CD4-positive, alpha-beta T cell treated with Interleukin-21 for 1 hour (primary cell): ENCODE results near the gene COL4A6.

Experiments
- DNase-seq: peaks from one replicate; pipeline ENCODE4 v3.0.0-alpha.2; 2020

Gene COL4A6

GRCh38 chrX:108203540-108203939, 234.7 kb downstream of the COL4A6 start:
- no peak for DNase-seq

DNA sequence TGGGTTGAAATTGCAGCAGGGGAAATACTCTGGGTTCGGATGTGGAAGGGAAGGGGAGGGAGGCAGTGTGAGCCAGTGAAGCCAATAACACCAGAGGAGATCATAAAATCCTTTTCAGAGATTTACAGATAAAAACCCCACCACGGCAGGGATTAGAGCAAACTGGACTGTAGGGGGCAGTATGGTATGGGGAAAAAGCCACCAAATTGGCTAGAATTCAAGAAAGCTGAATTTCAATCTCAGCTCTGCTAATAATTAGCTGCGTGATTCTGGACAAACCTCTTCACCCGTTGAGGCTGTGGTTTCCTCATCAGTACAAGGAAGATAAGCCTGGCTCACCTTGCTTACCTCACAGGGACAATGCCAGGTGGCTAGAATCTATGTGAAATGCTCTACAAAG, 238.5 kb downstream of the COL4A6 start:
- no peak for DNase-seq

- no peak for DNase-seq
These were observed 239.2 kb downstream of the COL4A6 start for GRCh38 chrX:108199041-108199440.

- no peak for DNase-seq
These were observed 239.8 kb downstream of the COL4A6 start for GRCh38 chrX:108198420-108198819.

DNA sequence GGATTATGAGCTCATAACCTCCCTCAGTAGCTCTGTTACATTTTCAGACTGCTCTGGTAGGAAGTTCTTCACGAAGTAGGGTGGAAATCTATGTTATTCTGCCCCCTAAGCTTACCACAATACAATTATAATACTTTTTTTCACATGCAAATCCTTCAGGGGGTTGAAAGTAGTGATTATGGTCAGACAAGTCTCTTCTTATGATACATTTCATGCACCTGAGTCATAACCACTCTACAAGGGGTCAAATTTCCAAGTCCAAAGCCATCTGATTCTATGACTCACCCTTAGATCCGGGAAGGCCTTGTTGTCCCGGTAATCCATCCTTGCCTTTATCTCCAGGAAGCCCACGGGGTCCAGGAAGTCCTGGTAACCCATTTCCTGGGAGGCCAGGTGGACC, 251.4 kb downstream of the COL4A6 start:
- no peak for DNase-seq

- no peak for DNase-seq
These were observed 260.1 kb downstream of the COL4A6 start for GRCh38 chrX:108178143-108178498.

DNA sequence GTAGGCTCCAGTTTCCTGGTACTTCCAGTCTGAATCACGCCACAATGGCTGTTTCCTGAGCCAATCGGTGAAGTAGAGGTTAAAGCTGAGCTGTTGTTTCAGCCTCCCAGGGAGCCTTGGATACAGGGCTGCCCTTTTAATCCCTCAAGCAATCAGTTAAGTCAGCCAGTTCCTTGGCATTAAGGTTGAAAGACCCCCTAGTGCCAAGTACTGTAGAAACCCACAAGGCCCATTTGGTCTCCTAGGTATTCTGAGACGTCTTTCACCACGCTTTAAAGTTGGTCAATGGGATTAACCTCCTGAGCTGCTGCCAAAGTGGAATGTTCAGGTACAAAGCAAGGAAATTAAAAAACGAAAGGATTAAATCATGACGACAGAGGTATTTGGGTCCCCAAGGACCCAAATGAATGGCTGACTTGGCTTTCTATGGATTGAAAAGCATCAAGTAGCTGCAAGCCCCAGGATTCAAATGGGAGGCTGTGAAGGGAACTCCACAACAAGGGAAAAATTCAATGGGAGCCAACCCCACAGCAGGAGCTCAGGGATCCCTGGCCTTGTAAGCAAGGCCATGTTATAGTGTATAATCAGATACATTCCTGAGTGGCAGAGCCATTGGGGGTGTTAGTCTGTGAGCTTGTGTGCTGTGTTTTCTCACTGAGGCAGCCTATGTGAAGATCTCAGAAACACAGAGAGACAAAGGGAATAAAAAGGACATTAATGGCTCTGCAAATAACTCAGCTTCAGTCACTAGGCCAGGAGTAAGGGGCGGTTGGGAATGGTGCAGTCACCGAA, 260.7 kb downstream of the COL4A6 start:
- no peak for DNase-seq

DNA sequence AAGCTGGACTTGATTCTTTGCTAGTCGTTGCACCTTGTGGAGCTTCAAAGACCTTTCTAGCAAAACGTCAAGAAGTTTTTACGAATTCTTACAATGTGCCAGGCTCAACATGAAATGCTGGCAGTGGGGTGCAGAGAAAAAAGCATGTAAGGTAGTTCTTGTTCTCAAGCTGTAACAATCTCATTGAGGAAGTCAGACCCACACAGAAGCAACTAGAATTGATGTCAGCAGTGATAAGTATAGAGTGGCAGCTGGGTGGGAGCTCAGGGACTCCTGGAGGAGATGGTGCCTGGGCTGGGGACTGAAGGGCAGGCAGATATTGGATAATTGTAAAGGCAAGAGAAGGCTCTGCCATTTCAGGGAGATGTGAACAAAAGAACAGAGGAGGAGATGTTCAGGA, 264.3 kb downstream of the COL4A6 start:
- no peak for DNase-seq

- DNase-seq, result no peak
These were observed 266.6 kb downstream of the COL4A6 start for GRCh38 chrX:108171671-108172070.

DNA sequence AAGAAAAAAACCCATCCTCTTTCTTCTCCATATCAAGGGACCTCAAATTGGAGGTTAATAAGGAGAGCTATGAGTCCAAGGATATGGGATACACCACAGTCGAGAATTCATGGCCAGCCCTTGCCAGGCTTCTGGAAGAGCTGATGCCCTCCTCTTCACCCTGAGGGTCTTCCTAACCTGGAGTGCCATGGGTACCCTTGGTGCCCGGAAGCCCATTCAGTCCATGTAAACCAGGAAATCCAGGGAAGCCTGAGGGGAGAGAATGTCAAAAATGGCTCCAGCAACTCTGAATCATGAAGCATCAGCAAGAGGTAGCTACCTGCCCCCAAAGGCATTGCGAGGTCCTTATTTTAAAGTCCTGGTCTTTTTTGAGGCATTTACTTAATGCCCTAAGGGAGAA, 268.5 kb downstream of the COL4A6 start:
- no peak for DNase-seq

GRCh38 chrX:108168961-108169740, 269.1 kb downstream of the COL4A6 start:
- DNase-seq, result no peak

DNA sequence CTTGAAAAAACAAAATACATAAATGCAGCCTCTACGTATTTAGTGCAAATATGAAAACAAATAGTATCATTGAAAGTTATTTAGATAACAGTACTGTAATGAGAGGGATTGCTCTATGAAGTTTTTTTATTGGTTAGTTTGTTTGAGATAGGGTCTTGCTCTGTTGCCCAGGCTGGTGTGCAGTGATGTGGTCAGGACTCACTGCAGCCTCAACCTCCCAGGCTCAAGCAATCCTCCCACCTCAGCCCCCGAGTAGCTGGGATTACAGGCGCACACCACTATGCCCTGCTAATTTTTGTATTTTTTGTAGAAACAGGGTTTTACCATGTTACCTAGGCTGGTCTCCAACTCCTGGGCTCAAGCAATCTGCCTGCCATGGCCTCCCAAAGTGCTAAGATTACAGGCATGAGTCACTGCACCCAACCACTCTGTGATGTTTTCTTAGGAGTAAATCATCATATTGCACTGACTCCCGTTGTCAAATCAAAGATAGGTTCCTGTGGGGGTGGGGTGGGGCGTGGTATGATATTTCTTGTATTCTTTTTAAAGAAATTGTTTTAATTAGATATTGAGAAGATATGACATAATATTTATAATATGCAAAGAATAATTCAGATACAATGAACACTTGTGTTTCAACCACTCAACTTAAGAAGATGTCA, 270.9 kb downstream of the COL4A6 start:
- no peak for DNase-seq

GRCh38 chrX:108165383-108166111, 272.7 kb downstream of the COL4A6 start:
- no peak for DNase-seq

DNA sequence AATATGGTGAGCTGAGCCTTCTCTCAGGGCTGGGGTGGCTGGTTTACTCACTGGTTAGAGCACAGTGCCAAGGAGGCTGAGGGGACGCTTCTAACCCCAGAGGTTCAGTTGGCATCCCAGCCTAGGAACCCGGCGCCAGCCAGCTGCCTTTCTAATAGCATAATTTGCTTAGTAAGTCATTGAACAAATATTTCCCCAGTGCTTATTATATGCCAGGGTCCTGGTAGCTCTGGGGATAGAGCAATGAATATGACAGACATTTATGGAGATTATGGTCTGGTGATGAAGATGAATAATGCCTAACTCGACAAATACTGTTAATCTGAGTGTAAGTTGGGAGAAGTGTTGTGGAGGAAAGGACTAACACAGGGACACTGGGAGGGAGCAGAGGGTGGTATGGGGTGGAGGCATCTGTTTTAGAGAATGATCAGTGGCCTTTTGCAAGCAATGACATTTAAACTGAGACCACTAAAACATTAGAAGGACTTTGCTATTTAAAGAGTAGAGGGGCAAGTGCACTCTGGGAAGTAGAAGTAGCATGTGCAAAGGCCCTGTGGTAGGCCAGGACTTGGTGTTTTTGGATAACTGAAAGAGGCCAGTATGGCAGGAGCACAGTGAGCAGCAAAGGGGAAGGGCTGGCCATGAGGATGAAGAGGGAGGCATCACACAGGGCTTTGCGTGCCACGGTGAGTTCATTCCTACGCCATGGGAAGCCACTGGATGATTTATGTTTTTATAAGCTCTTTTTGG, 274.7 kb downstream of the COL4A6 start:
- no peak for DNase-seq

- no peak for DNase-seq
These were observed 276.0 kb downstream of the COL4A6 start for GRCh38 chrX:108162265-108162664.

DNA sequence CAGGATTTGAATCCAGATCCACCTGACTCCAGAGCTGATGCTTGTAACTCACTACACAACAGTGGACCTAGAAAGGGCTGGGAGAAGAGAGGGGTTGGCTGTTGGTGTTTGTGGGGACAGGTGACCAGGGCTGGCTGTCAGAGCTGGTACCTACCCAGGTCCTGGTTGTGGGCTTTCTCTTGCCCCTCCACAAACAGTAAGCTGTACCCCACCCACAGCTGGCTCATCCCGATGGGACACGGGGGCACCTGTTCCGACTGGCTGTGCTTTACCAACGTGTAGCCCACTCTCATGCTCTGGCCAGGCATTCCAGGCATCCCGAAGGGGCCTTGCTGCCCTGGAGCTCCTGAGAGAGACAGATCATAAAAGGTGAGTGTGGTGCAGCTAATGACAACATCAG, 277.9 kb downstream of the COL4A6 start:
- DNase-seq, result no peak

GRCh38 chrX:108159028-108159670, 279.1 kb downstream of the COL4A6 start:
- no peak for DNase-seq

DNA sequence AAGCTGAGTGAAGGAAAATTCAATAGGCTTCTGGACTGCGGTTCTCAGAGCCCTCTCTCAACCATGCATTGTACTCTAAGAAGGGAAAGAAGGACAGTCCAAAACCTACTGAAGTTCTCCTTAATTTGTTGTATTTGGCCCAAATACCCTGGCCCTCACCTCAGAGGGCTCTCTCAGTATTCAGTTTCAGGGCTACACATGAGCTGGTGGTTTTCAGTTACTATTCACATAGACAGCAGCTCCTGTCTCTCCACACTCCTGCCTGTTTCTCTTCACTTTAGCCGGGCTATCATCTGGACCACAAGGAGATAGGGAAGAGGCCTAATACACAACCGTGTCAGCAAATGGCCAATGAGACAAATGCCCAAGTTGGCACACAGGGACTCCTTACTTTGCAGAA, 280.6 kb downstream of the COL4A6 start:
- DNase-seq, result no peak

- no peak for DNase-seq
These were observed 281.2 kb downstream of the COL4A6 start for GRCh38 chrX:108156934-108157466.

DNA sequence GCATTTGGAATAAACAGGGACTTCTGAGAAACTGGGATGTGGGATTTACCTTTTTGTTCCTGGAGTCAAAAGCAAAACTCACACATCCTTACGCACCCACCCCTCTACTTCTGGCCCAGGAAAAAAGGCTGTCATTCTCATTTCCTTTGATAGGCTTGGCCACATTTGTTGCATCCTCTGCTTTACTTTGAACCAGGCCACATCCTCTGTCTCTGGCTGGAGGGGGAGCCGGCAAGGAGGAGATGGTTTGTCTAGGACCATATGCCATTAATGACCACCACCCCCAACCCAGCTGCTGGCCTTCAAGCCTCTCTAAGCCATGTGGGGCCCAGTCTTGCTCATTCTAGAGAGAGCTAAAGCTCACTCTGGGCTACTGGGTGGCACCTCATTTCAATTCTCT, 282.1 kb downstream of the COL4A6 start:
- no peak for DNase-seq

- no peak for DNase-seq
These were observed 289.7 kb downstream of the COL4A6 start for GRCh38 chrX:108148524-108148923.
